Skeletal muscle satellite cell (primary cell): Measurements from ENCODE around the gene HEMGN. TPM values are rescaled to one million over a fixed set of nuclear protein-coding genes. Genes with fewer than 3 reads are reported as not detected.

ENCODE experiments used
- H3K27me3 ChIP-seq: 2 replicates; pipeline ENCODE4 v1.7.0; 2013; ENCODE audit warnings: low read length; ENCODE audit not compliant: control insufficient read depth, insufficient read depth
- H3K36me3 ChIP-seq: 2 replicates; pipeline ENCODE4 v1.7.0; 2013; ENCODE audit warnings: mild to moderate bottlenecking, control low read depth, low read length; ENCODE audit not compliant: insufficient read depth
- H3K4me1 ChIP-seq: 2 replicates; pipeline ENCODE4 v1.7.0; 2013; ENCODE audit warnings: low read length; ENCODE audit not compliant: control insufficient read depth, insufficient read depth
- H3K4me2 ChIP-seq: 2 replicates; pipeline ENCODE4 v1.7.0; 2013; ENCODE audit warnings: mild to moderate bottlenecking, low read length
- H3K4me3 ChIP-seq: 2 replicates; pipeline ENCODE4 v1.7.0; 2013; ENCODE audit warnings: low read length
- H3K9ac ChIP-seq: 2 replicates; pipeline ENCODE4 v1.7.0; 2013; ENCODE audit warnings: mild to moderate bottlenecking, low read depth, low read length, moderate library complexity
- H3K9me3 ChIP-seq: replicated peaks from 2 replicates; pipeline ENCODE4 v1.7.0; 2013; ENCODE audit warnings: mild to moderate bottlenecking, control low read depth, low read length
- total RNA-seq: library from RNA; depleted of rRNA; stranded (reverse); fragments of >200 nt; gene quantifications from 2 replicates; pipeline ENCODE4 v1.2.3, GENCODE V29; 2012; rRNA removed

The HEMGN gene
- not detected in 2 replicates for total RNA-seq

GRCh38 chr9:97938081-97938644 lies at the start of gene HEMGN:
TSS of gene HEMGN (minus strand) at chr9:97938172. CDS start at chr9:97938136, 36 bp downstream.
- Histone ChIP-seq H3K9me3 (no peaks in the 10 kb centered on the region), H3K4me2 (no peak within 1 kb of the TSS), H3K9ac (no peak within 1 kb of the TSS), H3K4me3 (no peak within 1 kb of the TSS), H3K36me3 (no peaks in the 10 kb centered on the region), H3K4me1 (no peaks in the 10 kb centered on the region), H3K27me3 (peaks cover 90% of the 10 kb centered on the region)

GRCh38 chr9:97987487-97987886 lies 49.5 kb upstream of the HEMGN start:
- Histone ChIP-seq H3K9ac (no peak overlapping the region), H3K36me3 (no peaks in the 10 kb centered on the region), H3K4me2 (no peak overlapping the region), H3K27me3 (no peaks in the 10 kb centered on the region), H3K9me3 (no peaks in the 10 kb centered on the region), H3K4me3 (no peak overlapping the region), H3K4me1 (peaks cover 39% of the 10 kb centered on the region)

GRCh38 chr9:97985058-97985861 lies 47.3 kb upstream of the HEMGN start:
- no peaks in the 10 kb centered on the region for H3K36me3 ChIP-seq
- peak overlapping the region; percentile 91 for H3K4me2 ChIP-seq
- peak overlapping the region; percentile 98 for H3K4me3 ChIP-seq
- H3K27me3 ChIP-seq = no peaks in the 10 kb centered on the region
- H3K4me1 ChIP-seq = peaks cover 47% of the 10 kb centered on the region
- H3K9ac ChIP-seq = peak overlapping the region; percentile 100
- H3K9me3 ChIP-seq = no peaks in the 10 kb centered on the region

GRCh38 chr9:97984188-97985057 lies 46.5 kb upstream of the HEMGN start:
- H3K36me3 ChIP-seq = no peaks in the 10 kb centered on the region
- H3K9me3 ChIP-seq = no peaks in the 10 kb centered on the region
- peak overlapping the region; percentile 98 for H3K4me3 ChIP-seq
- H3K4me1 ChIP-seq = peaks cover 39% of the 10 kb centered on the region
- H3K4me2 ChIP-seq = peak overlapping the region; percentile 91
- peak overlapping the region; percentile 100 for H3K9ac ChIP-seq
- no peaks in the 10 kb centered on the region for H3K27me3 ChIP-seq

GRCh38 chr9:97983589-97984187 lies 45.7 kb upstream of the HEMGN start:
- Histone ChIP-seq H3K4me2 (peak overlapping the region; percentile 91), H3K27me3 (no peaks in the 10 kb centered on the region), H3K36me3 (no peaks in the 10 kb centered on the region), H3K4me3 (peak overlapping the region; percentile 98), H3K4me1 (peaks cover 34% of the 10 kb centered on the region), H3K9me3 (no peaks in the 10 kb centered on the region), H3K9ac (peak overlapping the region; percentile 100)

- Histone ChIP-seq H3K4me1 (peaks cover 33% of the 10 kb centered on the region), H3K4me3 (peak within 1 kb of the TSS; percentile 98), H3K9ac (peak within 1 kb of the TSS; percentile 100), H3K4me2 (peak within 1 kb of the TSS; percentile 98), H3K9me3 (no peaks in the 10 kb centered on the region), H3K36me3 (no peaks in the 10 kb centered on the region), H3K27me3 (no peaks in the 10 kb centered on the region)
Observed at GRCh38 chr9:97982683-97983588, 45.0 kb upstream of the HEMGN start, which contains the start of gene ANP32B. TSS of gene ANP32B (plus strand) at chr9:97983341. CDS start at chr9:97983556, 215 bp downstream.

- Histone ChIP-seq H3K4me1 (peaks cover 33% of the 10 kb centered on the region), H3K9ac (peak overlapping the region; percentile 87), H3K27me3 (no peaks in the 10 kb centered on the region), H3K4me3 (peak overlapping the region; percentile 98), H3K4me2 (peak overlapping the region; percentile 98), H3K36me3 (no peaks in the 10 kb centered on the region), H3K9me3 (no peaks in the 10 kb centered on the region)
Observed at GRCh38 chr9:97981846-97982682, 44.1 kb upstream of the HEMGN start.

GRCh38 chr9:97980918-97981845 lies 43.2 kb upstream of the HEMGN start:
- H3K4me1 ChIP-seq = peaks cover 27% of the 10 kb centered on the region
- H3K27me3 ChIP-seq = no peaks in the 10 kb centered on the region
- H3K4me3 ChIP-seq = no peak overlapping the region
- H3K9me3 ChIP-seq = no peaks in the 10 kb centered on the region
- H3K4me2 ChIP-seq = no peak overlapping the region
- H3K36me3 ChIP-seq = no peaks in the 10 kb centered on the region
- H3K9ac ChIP-seq = no peak overlapping the region

- no peak overlapping the region for H3K4me3 ChIP-seq
- no peak overlapping the region for H3K9ac ChIP-seq
- no peak overlapping the region for H3K4me2 ChIP-seq
- no peaks in the 10 kb centered on the region for H3K9me3 ChIP-seq
- H3K4me1 ChIP-seq = peaks cover 20% of the 10 kb centered on the region
- H3K36me3 ChIP-seq = no peaks in the 10 kb centered on the region
- no peaks in the 10 kb centered on the region for H3K27me3 ChIP-seq
Observed at GRCh38 chr9:97980479-97980803, 42.5 kb upstream of the HEMGN start.
